ENCODE measurements around the gene PLXNC1.
A peak's percentile ranks its signal among the peaks of the same experiment; 100 is the strongest.

Gene PLXNC1

DNA sequence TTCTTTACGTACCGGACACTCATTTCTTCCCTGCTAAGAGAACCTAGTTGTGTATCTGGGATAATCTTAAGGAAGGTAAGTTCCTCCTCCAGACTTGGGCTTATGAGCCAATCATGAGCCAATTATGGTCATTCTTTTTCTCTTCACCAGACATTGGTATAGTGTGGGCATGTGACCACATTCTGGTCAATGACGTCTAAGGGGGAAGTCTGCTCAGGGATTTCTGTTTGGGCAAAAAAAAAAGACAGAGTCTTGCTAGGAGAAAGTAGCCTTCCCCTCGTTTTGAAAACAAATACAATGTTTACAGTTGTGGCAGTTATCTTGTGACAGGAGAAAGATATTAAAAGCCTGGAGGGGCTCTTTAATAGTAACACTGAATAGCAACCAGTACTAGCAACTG is 20.1 kb upstream of the PLXNC1 start:
- peaks cover 10% of the 10 kb centered on the region; the same call in 1 of the 2 replicates for H3K27me3 ChIP-seq (ENCODE audit: insufficient read depth, low read length)
- no peaks in the 10 kb centered on the region for H3K9me3 ChIP-seq (ENCODE audit: low read length)
- no peaks in the 10 kb centered on the region for H3F3A ChIP-seq (ENCODE audit: insufficient read depth, low read length)
- H2AFZ ChIP-seq (ENCODE audit: low read length): no peak overlapping the region
- no peaks in the 10 kb centered on the region for H4K20me1 ChIP-seq (ENCODE audit: insufficient read depth, low read length)
- TF ChIP-seq, protein P1, sequence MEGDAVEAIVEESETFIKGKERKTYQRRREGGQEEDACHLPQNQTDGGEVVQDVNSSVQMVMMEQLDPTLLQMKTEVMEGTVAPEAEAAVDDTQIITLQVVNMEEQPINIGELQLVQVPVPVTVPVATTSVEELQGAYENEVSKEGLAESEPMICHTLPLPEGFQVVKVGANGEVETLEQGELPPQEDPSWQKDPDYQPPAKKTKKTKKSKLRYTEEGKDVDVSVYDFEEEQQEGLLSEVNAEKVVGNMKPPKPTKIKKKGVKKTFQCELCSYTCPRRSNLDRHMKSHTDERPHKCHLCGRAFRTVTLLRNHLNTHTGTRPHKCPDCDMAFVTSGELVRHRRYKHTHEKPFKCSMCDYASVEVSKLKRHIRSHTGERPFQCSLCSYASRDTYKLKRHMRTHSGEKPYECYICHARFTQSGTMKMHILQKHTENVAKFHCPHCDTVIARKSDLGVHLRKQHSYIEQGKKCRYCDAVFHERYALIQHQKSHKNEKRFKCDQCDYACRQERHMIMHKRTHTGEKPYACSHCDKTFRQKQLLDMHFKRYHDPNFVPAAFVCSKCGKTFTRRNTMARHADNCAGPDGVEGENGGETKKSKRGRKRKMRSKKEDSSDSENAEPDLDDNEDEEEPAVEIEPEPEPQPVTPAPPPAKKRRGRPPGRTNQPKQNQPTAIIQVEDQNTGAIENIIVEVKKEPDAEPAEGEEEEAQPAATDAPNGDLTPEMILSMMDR (IDR thresholded peaks at IDR 0.05; ENCODE audit: low read length): no peak
- TF ChIP-seq EZH2 (IDR thresholded peaks at IDR 0.05; ENCODE audit: borderline replicate concordance, low read length): no peak
- H3K27ac ChIP-seq (ENCODE audit: low read depth, low read length, poor library complexity, severe bottlenecking): no peak overlapping the region
- no peaks in the 10 kb centered on the region for H3K36me3 ChIP-seq (ENCODE audit: insufficient read depth, low read length)
- no peak overlapping the region for H3K4me3 ChIP-seq (ENCODE audit: low read depth, low read length, poor library complexity, severe bottlenecking)
- H3K9me2 ChIP-seq (ENCODE audit: low read depth, low read length): no peaks in the 10 kb centered on the region
- H3K9ac ChIP-seq (ENCODE audit: low read length): no peak overlapping the region
- H3K4me2 ChIP-seq (ENCODE audit: low read length): no peak overlapping the region
- no peaks in the 10 kb centered on the region for H3K4me1 ChIP-seq (ENCODE audit: insufficient read depth, low read length, severe bottlenecking)
- no peaks in the 10 kb centered on the region for H3K79me2 ChIP-seq (ENCODE audit: insufficient read depth, low read length)

GRCh38 chr12:94133964-94134795 is 14.2 kb upstream of the PLXNC1 start:
- no peaks in the 10 kb centered on the region for H3F3A ChIP-seq (ENCODE audit: insufficient read depth, low read length)
- H3K36me3 ChIP-seq (ENCODE audit: insufficient read depth, low read length): no peaks in the 10 kb centered on the region
- no peaks in the 10 kb centered on the region for H3K27me3 ChIP-seq (ENCODE audit: insufficient read depth, low read length)
- TF ChIP-seq EZH2 (IDR thresholded peaks at IDR 0.05; ENCODE audit: borderline replicate concordance, low read length): no peak
- TF ChIP-seq, protein P1 (IDR thresholded peaks at IDR 0.05; ENCODE audit: low read length): peak; percentile 69
- H3K9me3 ChIP-seq (ENCODE audit: low read length): no peaks in the 10 kb centered on the region
- no peak overlapping the region for H3K27ac ChIP-seq (ENCODE audit: low read depth, low read length, poor library complexity, severe bottlenecking)
- H3K9ac ChIP-seq (ENCODE audit: low read length): no peak overlapping the region
- H3K79me2 ChIP-seq (ENCODE audit: insufficient read depth, low read length): no peaks in the 10 kb centered on the region
- H3K4me2 ChIP-seq (ENCODE audit: low read length): no peak overlapping the region
- H3K4me3 ChIP-seq (ENCODE audit: low read depth, low read length, poor library complexity, severe bottlenecking): no peak overlapping the region
- no peak overlapping the region for H2AFZ ChIP-seq (ENCODE audit: low read length)
- no peaks in the 10 kb centered on the region for H4K20me1 ChIP-seq (ENCODE audit: insufficient read depth, low read length)
- H3K4me1 ChIP-seq (ENCODE audit: insufficient read depth, low read length, severe bottlenecking): peaks cover 3% of the 10 kb centered on the region
- H3K9me2 ChIP-seq (ENCODE audit: low read depth, low read length): no peaks in the 10 kb centered on the region

GRCh38 chr12:94135896-94136295 is 12.5 kb upstream of the PLXNC1 start:
- H3K79me2 ChIP-seq (ENCODE audit: insufficient read depth, low read length): no peaks in the 10 kb centered on the region
- TF ChIP-seq, protein P1 (IDR thresholded peaks at IDR 0.05; ENCODE audit: low read length): no peak
- TF ChIP-seq EZH2 (IDR thresholded peaks at IDR 0.05; ENCODE audit: borderline replicate concordance, low read length): no peak
- no peak overlapping the region for H3K4me3 ChIP-seq (ENCODE audit: low read depth, low read length, poor library complexity, severe bottlenecking)

More at GRCh38 chr12:94135896-94136295, 12.5 kb upstream of the PLXNC1 start:
- no peak overlapping the region for H3K4me2 ChIP-seq (ENCODE audit: low read length)
- H3K9me3 ChIP-seq (ENCODE audit: low read length): no peaks in the 10 kb centered on the region
- H3K36me3 ChIP-seq (ENCODE audit: insufficient read depth, low read length): no peaks in the 10 kb centered on the region
- H3K27ac ChIP-seq (ENCODE audit: low read depth, low read length, poor library complexity, severe bottlenecking): no peak overlapping the region
- no peaks in the 10 kb centered on the region for H4K20me1 ChIP-seq (ENCODE audit: insufficient read depth, low read length)
- no peak overlapping the region for H3K9ac ChIP-seq (ENCODE audit: low read length)
- no peak overlapping the region for H2AFZ ChIP-seq (ENCODE audit: low read length)
- H3K4me1 ChIP-seq (ENCODE audit: insufficient read depth, low read length, severe bottlenecking): peaks cover 3% of the 10 kb centered on the region
- no peaks in the 10 kb centered on the region for H3K27me3 ChIP-seq (ENCODE audit: insufficient read depth, low read length)
- H3K9me2 ChIP-seq (ENCODE audit: low read depth, low read length): no peaks in the 10 kb centered on the region
- no peaks in the 10 kb centered on the region for H3F3A ChIP-seq (ENCODE audit: insufficient read depth, low read length)

Data from OCI-LY1 (cell line).